ENCODE results near the gene ADAMTS8. TPM values are rescaled to one million over a fixed set of nuclear protein-coding genes. Genes with fewer than 3 reads are reported as not detected.

ADAMTS8 gene
- total RNA-seq, 2 experiments from 2014 or later = not detected

GRCh38 chr11:130427581-130428315 lies 661 bp downstream of the ADAMTS8 start:
- peak; percentile 16 for ATAC-seq

GRCh38 chr11:130426837-130427341 lies 1.5 kb downstream of the ADAMTS8 start:
- peaks cover 12% of the 10 kb centered on the region for H3K4me1 Mint-ChIP-seq
- no peak overlapping the region for H3K4me3 Mint-ChIP-seq
- H3K9me3 Mint-ChIP-seq (ENCODE audit: low read depth) = no peaks in the 10 kb centered on the region
- no peaks in the 10 kb centered on the region for H3K36me3 Mint-ChIP-seq
- CTCF ChIA-PET = interaction anchor here (1.0 to 16.1 kb wide), 3 partner anchors 11 to 434 kb away, joined by 3 to 286 read pairs (median 15); no protein-coding TSS in a partner anchor
- DNase-seq = no peak
- H3K27ac Mint-ChIP-seq = no peak overlapping the region
- no peak for ATAC-seq
- peaks cover 57% of the 10 kb centered on the region for H3K27me3 Mint-ChIP-seq

More at GRCh38 chr11:130427581-130428315, 661 bp downstream of the ADAMTS8 start:
- DNase-seq = no peak
- H3K4me3 Mint-ChIP-seq = no peak overlapping the region
- H3K4me1 Mint-ChIP-seq = peaks cover 12% of the 10 kb centered on the region
- H3K27me3 Mint-ChIP-seq = peaks cover 57% of the 10 kb centered on the region
- no peak overlapping the region for H3K27ac Mint-ChIP-seq
- no peaks in the 10 kb centered on the region for H3K9me3 Mint-ChIP-seq (ENCODE audit: low read depth)
- CTCF ChIA-PET = interaction anchor here (4.9 to 16.1 kb wide), 2 partner anchors 215 to 433 kb away, joined by 25 to 286 read pairs; no protein-coding TSS in a partner anchor
- H3K36me3 Mint-ChIP-seq = no peaks in the 10 kb centered on the region

- Mint-ChIP-seq H3K36me3 (no peaks in the 10 kb centered on the region), H3K4me1 (peaks cover 12% of the 10 kb centered on the region), H3K9me3 (ENCODE audit: low read depth) (no peaks in the 10 kb centered on the region), H3K4me3 (no peak overlapping the region), H3K27me3 (peaks cover 57% of the 10 kb centered on the region), H3K27ac (no peak overlapping the region)
- CTCF ChIA-PET = interaction anchor here (1.0 to 16.1 kb wide), 3 partner anchors 11 to 434 kb away, joined by 3 to 286 read pairs (median 15); no protein-coding TSS in a partner anchor
- DNase-seq = no peak
- ATAC-seq = no peak
Measured at GRCh38 chr11:130426223-130426836, 2.1 kb downstream of the ADAMTS8 start.

GRCh38 chr11:130425156-130425555 lies 3.3 kb downstream of the ADAMTS8 start:
- Mint-ChIP-seq H3K4me1 (peaks cover 12% of the 10 kb centered on the region), H3K27me3 (peaks cover 59% of the 10 kb centered on the region), H3K36me3 (no peaks in the 10 kb centered on the region), H3K27ac (no peak overlapping the region), H3K9me3 (ENCODE audit: low read depth) (no peaks in the 10 kb centered on the region), H3K4me3 (no peak overlapping the region)
- CTCF ChIA-PET = interaction anchor here (0.7 to 16.1 kb wide), 5 partner anchors 10 to 640 kb away, joined by 3 to 286 read pairs (median 3); no protein-coding TSS in a partner anchor
- ATAC-seq = no peak
- no peak for DNase-seq

- H3K9me3 Mint-ChIP-seq (ENCODE audit: low read depth) = no peaks in the 10 kb centered on the region
- CTCF ChIA-PET = interaction anchor here (0.8 to 3.8 kb wide), 3 partner anchors 10 to 492 kb away, joined by 3 to 15 read pairs (median 3); no protein-coding TSS in a partner anchor
- H3K27me3 Mint-ChIP-seq = peaks cover 58% of the 10 kb centered on the region
- DNase-seq = no peak
- peaks cover 12% of the 10 kb centered on the region for H3K4me1 Mint-ChIP-seq
- ATAC-seq = no peak
- H3K27ac Mint-ChIP-seq = no peak overlapping the region
- H3K4me3 Mint-ChIP-seq = no peak overlapping the region
- no peaks in the 10 kb centered on the region for H3K36me3 Mint-ChIP-seq
Measured at GRCh38 chr11:130424613-130425140, 3.7 kb downstream of the ADAMTS8 start.

- CTCF ChIA-PET = interaction anchor here (3.8 kb wide), 1 partner anchor 211 kb away, joined by 15 read pairs; no protein-coding TSS in a partner anchor
- Mint-ChIP-seq H3K36me3 (no peaks in the 10 kb centered on the region), H3K4me3 (no peak overlapping the region), H3K27me3 (peaks cover 51% of the 10 kb centered on the region), H3K27ac (no peak overlapping the region), H3K9me3 (ENCODE audit: low read depth) (no peaks in the 10 kb centered on the region), H3K4me1 (peaks cover 5% of the 10 kb centered on the region)
- ATAC-seq (no peak), DNase-seq (no peak)
Measured at GRCh38 chr11:130423541-130424142, 4.8 kb downstream of the ADAMTS8 start.

DNA sequence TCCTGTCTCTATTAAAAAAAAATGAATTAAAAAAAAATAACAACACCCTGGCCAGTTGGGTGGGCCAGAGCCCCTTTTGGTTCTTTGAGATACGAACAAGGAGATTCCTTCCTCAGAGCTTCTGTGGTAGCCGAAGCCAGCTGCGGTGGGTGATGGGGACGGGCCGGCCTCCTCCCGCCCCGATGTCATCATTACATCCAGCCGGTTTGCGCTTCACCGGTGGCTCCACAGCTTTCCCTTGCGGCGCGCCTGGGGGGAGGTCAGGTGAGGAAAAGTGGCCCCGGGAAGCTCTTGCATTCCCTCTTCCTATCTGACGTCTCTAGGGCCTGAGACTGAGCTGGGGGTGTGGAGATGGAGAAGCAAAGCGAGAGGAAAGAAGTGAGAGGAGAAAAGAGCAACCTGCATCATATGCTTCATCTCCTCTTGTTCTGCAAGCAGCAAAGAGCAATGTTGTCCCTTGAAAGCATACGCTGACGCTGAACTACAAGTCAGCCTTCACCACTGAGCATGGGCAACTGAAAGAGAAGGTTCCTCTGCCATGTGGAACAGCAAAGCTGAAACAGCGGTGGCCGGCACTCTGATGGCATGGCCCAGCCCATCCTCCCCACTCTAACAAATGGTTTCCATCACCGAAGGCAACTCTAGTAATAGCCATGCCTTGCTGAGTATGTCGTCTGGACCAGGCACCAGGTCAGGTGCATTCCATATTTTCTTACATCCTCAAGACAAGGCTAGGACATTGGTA lies 6.0 kb downstream of the ADAMTS8 start:
- CTCF ChIA-PET = interaction anchor here (1.1 kb wide), 1 partner anchor 12 kb away, joined by 3 read pairs; no protein-coding TSS in a partner anchor
- H3K9me3 Mint-ChIP-seq (ENCODE audit: low read depth) = no peaks in the 10 kb centered on the region
- DNase-seq = no peak
- H3K36me3 Mint-ChIP-seq = no peaks in the 10 kb centered on the region
- peaks cover 48% of the 10 kb centered on the region for H3K27me3 Mint-ChIP-seq
- H3K4me1 Mint-ChIP-seq = peaks cover 3% of the 10 kb centered on the region
- no peak for ATAC-seq
- no peak overlapping the region for H3K4me3 Mint-ChIP-seq
- no peak overlapping the region for H3K27ac Mint-ChIP-seq

- no peak for DNase-seq
- CTCF ChIA-PET = interaction anchor here (1.1 to 1.2 kb wide), 2 partner anchors 9 to 13 kb away, joined by 3 read pairs; no protein-coding TSS in a partner anchor
- no peaks in the 10 kb centered on the region for H3K36me3 Mint-ChIP-seq
- ATAC-seq = no peak
- H3K27me3 Mint-ChIP-seq = peaks cover 41% of the 10 kb centered on the region
- no peaks in the 10 kb centered on the region for H3K4me1 Mint-ChIP-seq
- no peaks in the 10 kb centered on the region for H3K9me3 Mint-ChIP-seq (ENCODE audit: low read depth)
- H3K27ac Mint-ChIP-seq = no peak overlapping the region
- no peak overlapping the region for H3K4me3 Mint-ChIP-seq
Measured at GRCh38 chr11:130421697-130422096, 6.7 kb downstream of the ADAMTS8 start.

DNA sequence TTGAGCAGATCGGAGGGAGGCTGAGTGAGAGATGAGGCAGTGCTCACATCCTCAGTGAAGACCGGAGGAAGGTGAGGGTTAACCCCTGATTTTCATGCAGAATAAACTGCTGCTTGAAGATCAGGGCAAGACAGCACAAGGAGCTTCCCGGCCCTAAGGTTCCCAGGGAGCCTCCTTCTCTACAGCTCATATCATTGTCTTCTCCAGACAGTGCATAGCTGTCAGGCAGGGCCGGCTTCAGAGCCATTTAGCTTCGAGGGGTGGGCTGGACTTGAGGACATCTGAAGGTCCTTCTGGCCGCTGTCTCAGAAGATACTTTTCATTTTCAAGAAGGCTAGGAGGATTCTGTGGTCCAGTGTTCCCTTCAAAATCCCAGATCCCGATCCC lies 7.2 kb downstream of the ADAMTS8 start:
- Mint-ChIP-seq H3K4me3 (no peak overlapping the region), H3K27ac (peak overlapping the region; percentile 33), H3K4me1 (no peaks in the 10 kb centered on the region), H3K36me3 (no peaks in the 10 kb centered on the region), H3K27me3 (peaks cover 36% of the 10 kb centered on the region), H3K9me3 (ENCODE audit: low read depth) (no peaks in the 10 kb centered on the region)
- no peak for DNase-seq
- no peak for ATAC-seq
- CTCF ChIA-PET = interaction anchor here (1.2 kb wide), 1 partner anchor 10 kb away, joined by 3 read pairs; no protein-coding TSS in a partner anchor

DNA sequence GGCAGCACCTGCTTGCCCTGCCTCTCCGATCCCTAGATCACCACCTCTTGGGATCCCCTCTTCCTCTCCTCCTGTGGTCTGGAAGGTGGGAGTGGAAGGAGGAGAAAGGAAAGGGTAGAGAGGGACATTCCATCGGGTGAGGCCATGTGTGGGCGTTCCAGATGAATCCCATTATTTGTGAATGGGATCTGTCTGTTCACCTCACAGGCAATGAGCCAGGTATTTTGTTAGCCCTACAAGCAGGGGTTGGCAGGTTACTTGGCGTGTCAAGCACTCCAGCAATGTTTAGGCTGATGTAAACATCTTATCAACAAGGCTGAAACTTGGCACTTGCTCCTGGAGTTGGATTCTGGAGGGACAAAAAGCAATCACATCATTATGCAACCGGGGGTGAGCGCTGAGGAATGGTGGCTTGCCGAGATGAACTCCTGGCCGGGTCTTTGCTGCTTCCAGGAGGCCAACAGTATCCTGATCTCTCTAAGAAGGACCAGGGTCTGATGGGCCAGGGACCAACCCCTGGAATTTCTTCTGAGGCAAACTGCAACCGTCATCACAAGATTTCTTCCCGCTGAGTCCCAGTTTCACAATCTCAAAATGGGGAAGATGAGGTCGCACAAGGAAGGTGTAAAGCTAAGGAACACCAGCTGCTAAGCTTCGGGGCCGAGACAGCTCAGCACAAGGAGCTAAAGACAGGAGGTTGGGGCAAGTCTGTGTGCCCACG lies 7.8 kb downstream of the ADAMTS8 start:
- Mint-ChIP-seq H3K27me3 (peaks cover 31% of the 10 kb centered on the region), H3K36me3 (no peaks in the 10 kb centered on the region), H3K27ac (peak overlapping the region; percentile 33), H3K9me3 (ENCODE audit: low read depth) (no peaks in the 10 kb centered on the region), H3K4me1 (no peaks in the 10 kb centered on the region), H3K4me3 (no peak overlapping the region)
- CTCF ChIA-PET = interaction anchor here (1.2 kb wide), 1 partner anchor 10 kb away, joined by 3 read pairs; no protein-coding TSS in a partner anchor
- no peak for DNase-seq
- ATAC-seq = no peak

GRCh38 chr11:130418756-130419155 lies 9.7 kb downstream of the ADAMTS8 start:
- CTCF ChIA-PET = interaction anchor here (1.3 kb wide), 1 partner anchor 444 kb away, joined by 3 read pairs; no protein-coding TSS in a partner anchor
- peaks cover 23% of the 10 kb centered on the region for H3K27me3 Mint-ChIP-seq

DNA sequence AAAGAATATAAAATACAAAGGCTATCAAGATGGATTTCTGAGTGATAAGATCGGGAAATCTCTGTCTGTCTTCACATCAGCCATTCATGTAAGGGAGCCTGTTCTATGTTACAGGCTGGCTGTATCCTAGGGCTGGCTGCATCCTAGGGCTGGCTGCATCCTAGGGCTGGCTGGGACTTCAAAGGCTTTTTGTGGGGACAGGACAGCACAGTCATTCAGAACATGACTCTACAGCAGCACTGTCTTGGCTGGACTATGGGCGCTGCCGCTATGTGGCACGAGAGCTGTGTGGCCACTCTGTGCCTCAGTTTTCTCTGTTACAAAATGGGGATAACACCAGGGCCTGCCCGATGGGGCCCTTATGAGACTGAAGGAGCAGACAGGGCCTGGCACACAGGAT lies 10.2 kb downstream of the ADAMTS8 start:
- DNase-seq (no peak), ATAC-seq (no peak)
- no peaks in the 10 kb centered on the region for H3K4me1 Mint-ChIP-seq
- H3K27ac Mint-ChIP-seq = no peak overlapping the region
- H3K36me3 Mint-ChIP-seq = no peaks in the 10 kb centered on the region
- peaks cover 25% of the 10 kb centered on the region for H3K27me3 Mint-ChIP-seq
- CTCF ChIA-PET = interaction anchor here (1.3 kb wide), 1 partner anchor 444 kb away, joined by 3 read pairs; no protein-coding TSS in a partner anchor
- H3K4me3 Mint-ChIP-seq = no peak overlapping the region
- H3K9me3 Mint-ChIP-seq (ENCODE audit: low read depth) = no peaks in the 10 kb centered on the region

More at GRCh38 chr11:130418756-130419155, 9.7 kb downstream of the ADAMTS8 start:
- Mint-ChIP-seq H3K4me3 (no peak overlapping the region), H3K9me3 (ENCODE audit: low read depth) (no peaks in the 10 kb centered on the region), H3K27ac (no peak overlapping the region), H3K36me3 (no peaks in the 10 kb centered on the region), H3K4me1 (no peaks in the 10 kb centered on the region)
- DNase-seq (no peak), ATAC-seq (no peak)

All from activated CD8-positive, alpha-beta memory T cell treated with anti-CD3 and anti-CD28 coated beads, Interleukin-2, amount 10 ng/mL, durations not matched to agents 7 days and 5 days (primary cell).